Keratinocyte (primary cell): Measurements from ENCODE around the gene ANKZF1. TPM values are rescaled to one million over a fixed set of nuclear protein-coding genes. Genes with fewer than 3 reads are reported as not detected.
"Not testable (repeated sequence)": the region's sequence is repeated elsewhere in the genome, so short reads cannot be mapped to it uniquely, and the experiment has no call there.

Experiments used
- DNase-seq: peaks from one replicate; pipeline ENCODE4 v3.0.0-alpha.2; 2011; ENCODE audit warnings: low read depth, missing footprints, low spot score
- FAIRE-seq: peaks from 2 replicates; lab custom pipeline; 2011; peaks lifted over from hg19 to GRCh38; lab: Jason Lieb, UNC
- H2AFZ ChIP-seq: 2 replicates; pipeline ENCODE4 v1.6.0; 2012; ENCODE audit warnings: low read length, control low read depth, inconsistent platforms; ENCODE audit not compliant: control insufficient read depth
- H3K27ac ChIP-seq: 2 replicates; pipeline ENCODE4 v1.5.1; 2011; ENCODE audit warnings: low read length; ENCODE audit not compliant: control insufficient read depth, insufficient read depth
- H3K27me3 ChIP-seq: 3 replicates; pipeline ENCODE4 v1.6.0; 2011; ENCODE audit warnings: low read length; ENCODE audit not compliant: control insufficient read depth, insufficient read depth; ENCODE audit errors: extremely low read depth
- H3K36me3 ChIP-seq, 2 experiments: 2 replicates in 1 of 2; 3 replicates in 1 of 2; pipeline ENCODE4 v1.5.1; 2011; ENCODE audit warnings: low read length in 2 of 2, mild to moderate bottlenecking in 1 of 2; ENCODE audit not compliant: control insufficient read depth in 2 of 2, insufficient read depth in 2 of 2; ENCODE audit errors: extremely low read depth in 1 of 2
- H3K4me1 ChIP-seq: 3 replicates; pipeline ENCODE4 v1.5.1; 2011; ENCODE audit warnings: low read length; ENCODE audit not compliant: control insufficient read depth, insufficient read depth; ENCODE audit errors: extremely low read depth
- H3K4me2 ChIP-seq: 3 replicates; pipeline ENCODE4 v1.6.0; 2011; ENCODE audit warnings: low read depth, low read length; ENCODE audit not compliant: control insufficient read depth, insufficient read depth; ENCODE audit errors: extremely low read depth
- H3K4me3 ChIP-seq, 3 experiments: fragments of 200-600 bp in 1 of 3; sonication (generic) in 1 of 3; 2 replicates in 2 of 3; 3 replicates in 1 of 3; pipeline ENCODE4 v1.5.1; 2011 to 2016; ENCODE audit warnings: low read length in 3 of 3, mild to moderate bottlenecking in 3 of 3, control low read depth in 2 of 3, inconsistent platforms in 1 of 3, low read depth in 1 of 3, mixed read lengths in 1 of 3, mixed run types in 1 of 3, moderate library complexity in 1 of 3; ENCODE audit not compliant: control insufficient read depth in 2 of 3, insufficient read depth in 2 of 3; ENCODE audit errors: extremely low read depth in 1 of 3
- H3K79me2 ChIP-seq: 2 replicates; pipeline ENCODE4 v1.6.0; 2012; ENCODE audit warnings: low read length; ENCODE audit not compliant: control insufficient read depth, insufficient read depth
- H3K9ac ChIP-seq: 3 replicates; pipeline ENCODE4 v1.6.0; 2011; ENCODE audit warnings: low read length; ENCODE audit not compliant: control insufficient read depth, insufficient read depth; ENCODE audit errors: extremely low read depth
- H3K9me1 ChIP-seq: 3 replicates; pipeline ENCODE4 v1.6.0; 2011; ENCODE audit warnings: low read length; ENCODE audit not compliant: control insufficient read depth, insufficient read depth; ENCODE audit errors: extremely low read depth
- H3K9me3 ChIP-seq: 2 replicates; pipeline ENCODE4 v1.5.1; 2012; ENCODE audit warnings: low read depth, low read length; ENCODE audit not compliant: control insufficient read depth
- H4K20me1 ChIP-seq: 3 replicates; pipeline ENCODE4 v1.6.0; 2011; ENCODE audit warnings: low read length; ENCODE audit not compliant: control insufficient read depth, insufficient read depth; ENCODE audit errors: extremely low read depth
- CTCF ChIP-seq, 3 experiments: IDR thresholded peaks in 1 of 3; conservative IDR thresholded peaks in 1 of 3; optimal IDR thresholded peaks in 1 of 3; 2 replicates in 2 of 3; 3 replicates in 1 of 3; pipeline versions ENCODE3 to v1.5.1; 2011; ENCODE audit warnings: low read length in 3 of 3, mild to moderate bottlenecking in 3 of 3, moderate library complexity in 2 of 3, control low read depth in 1 of 3, inconsistent platforms in 1 of 3; ENCODE audit not compliant: insufficient read depth in 2 of 3; ENCODE audit errors: extremely low read depth in 1 of 3
- EZH2 ChIP-seq: IDR thresholded peaks from one replicate; pipeline ENCODE4 v1.6.1; 2012; ENCODE audit warnings: inconsistent platforms, mild to moderate bottlenecking, low read length, moderate library complexity
- dilution Hi-C: fragments of 300-500 bp; cut with MboI; formaldehyde crosslinking; loops from one replicate; pipeline ENCODE4 v1.7.0; 2020; ENCODE audit warnings: low sequenced_read_pairs; ENCODE audit not compliant: extremely low pct_ligation_motif_present
- polyA plus RNA-seq, 5 experiments: library from polyadenylated mRNA; depleted of rRNA in 3 of 5; stranded (reverse) in 3 of 5; stranded (forward) in 1 of 5; unstranded in 1 of 5; fragments of >200 nt; gene quantifications; 1 replicate in 1 of 5; 2 replicates in 3 of 5; 3 replicates in 1 of 5; pipeline versions ENCODE4 v1.2.1 to v1.2.3, GENCODE V29; 2011 to 2012; ENCODE audit warnings: missing spikeins in 2 of 5, low read depth in 1 of 5, low replicate concordance in 1 of 5

ANKZF1 gene
- polyA plus RNA-seq, 1 donor (not counting 4 experiments of a cell fraction or from before 2014, with no cell fraction given) = 35.1 TPM

GRCh38 chr2:219198974-219199373 is 30.6 kb upstream of the ANKZF1 start:
- Histone ChIP-seq H3K9me1 (no peaks in the 10 kb centered on the region), H3K79me2 (no peaks in the 10 kb centered on the region), H3K9me3 (no peaks in the 10 kb centered on the region), H3K27ac (no peak overlapping the region), H3K4me1 (no peaks in the 10 kb centered on the region), H4K20me1 (no peaks in the 10 kb centered on the region), H3K9ac (no peak overlapping the region), H3K4me3 (no peak overlapping the region), H2AFZ (no peak overlapping the region), H3K4me2 (no peak overlapping the region), H3K36me3 (no peaks in the 10 kb centered on the region), H3K27me3 (no peaks in the 10 kb centered on the region)
- TF ChIP-seq EZH2 (no peak), CTCF (optimal IDR thresholded peaks at IDR 0.05 in 1 of 3, IDR thresholded peaks at IDR 0.05 in 1 of 3, conservative IDR thresholded peaks at IDR 0.05 in 1 of 3; ENCODE audit: extremely low read depth in 1 of 3, insufficient read depth in 2 of 3, low read length in 3 of 3) (no peak)
- FAIRE-seq = no peak
- no peak for DNase-seq
- dilution Hi-C loops = no loop called here

- Histone ChIP-seq H3K36me3 (no peaks in the 10 kb centered on the region), H3K9me1 (no peaks in the 10 kb centered on the region), H3K9ac (no peak overlapping the region), H3K9me3 (no peaks in the 10 kb centered on the region), H3K4me2 (no peak overlapping the region), H3K79me2 (no peaks in the 10 kb centered on the region), H3K4me3 (no peak overlapping the region), H4K20me1 (no peaks in the 10 kb centered on the region), H3K27ac (no peak overlapping the region), H3K27me3 (no peaks in the 10 kb centered on the region), H3K4me1 (no peaks in the 10 kb centered on the region), H2AFZ (no peak overlapping the region)
- no peak for FAIRE-seq
- TF ChIP-seq CTCF (optimal IDR thresholded peaks at IDR 0.05 in 1 of 3, IDR thresholded peaks at IDR 0.05 in 1 of 3, conservative IDR thresholded peaks at IDR 0.05 in 1 of 3; ENCODE audit: extremely low read depth in 1 of 3, insufficient read depth in 2 of 3, low read length in 3 of 3) (no peak), EZH2 (no peak)
- DNase-seq = no peak
- dilution Hi-C loops = no loop called here
Observed at GRCh38 chr2:219199470-219200211, 30.0 kb upstream of the ANKZF1 start.

- H3K79me2 ChIP-seq, H3K27ac ChIP-seq, H3K4me1 ChIP-seq, H3K9ac ChIP-seq, H3K27me3 ChIP-seq, H3K4me3 ChIP-seq, H3K9me1 ChIP-seq, H3K9me3 ChIP-seq, H3K4me2 ChIP-seq, H4K20me1 ChIP-seq, FAIRE-seq, DNase-seq, H3K36me3 ChIP-seq, H2AFZ ChIP-seq, dilution Hi-C loops: not testable (repeated sequence)
Observed at GRCh38 chr2:219200502-219201326, 28.9 kb upstream of the ANKZF1 start.
